ENCODE data around the gene SNAPC4.

DNA sequence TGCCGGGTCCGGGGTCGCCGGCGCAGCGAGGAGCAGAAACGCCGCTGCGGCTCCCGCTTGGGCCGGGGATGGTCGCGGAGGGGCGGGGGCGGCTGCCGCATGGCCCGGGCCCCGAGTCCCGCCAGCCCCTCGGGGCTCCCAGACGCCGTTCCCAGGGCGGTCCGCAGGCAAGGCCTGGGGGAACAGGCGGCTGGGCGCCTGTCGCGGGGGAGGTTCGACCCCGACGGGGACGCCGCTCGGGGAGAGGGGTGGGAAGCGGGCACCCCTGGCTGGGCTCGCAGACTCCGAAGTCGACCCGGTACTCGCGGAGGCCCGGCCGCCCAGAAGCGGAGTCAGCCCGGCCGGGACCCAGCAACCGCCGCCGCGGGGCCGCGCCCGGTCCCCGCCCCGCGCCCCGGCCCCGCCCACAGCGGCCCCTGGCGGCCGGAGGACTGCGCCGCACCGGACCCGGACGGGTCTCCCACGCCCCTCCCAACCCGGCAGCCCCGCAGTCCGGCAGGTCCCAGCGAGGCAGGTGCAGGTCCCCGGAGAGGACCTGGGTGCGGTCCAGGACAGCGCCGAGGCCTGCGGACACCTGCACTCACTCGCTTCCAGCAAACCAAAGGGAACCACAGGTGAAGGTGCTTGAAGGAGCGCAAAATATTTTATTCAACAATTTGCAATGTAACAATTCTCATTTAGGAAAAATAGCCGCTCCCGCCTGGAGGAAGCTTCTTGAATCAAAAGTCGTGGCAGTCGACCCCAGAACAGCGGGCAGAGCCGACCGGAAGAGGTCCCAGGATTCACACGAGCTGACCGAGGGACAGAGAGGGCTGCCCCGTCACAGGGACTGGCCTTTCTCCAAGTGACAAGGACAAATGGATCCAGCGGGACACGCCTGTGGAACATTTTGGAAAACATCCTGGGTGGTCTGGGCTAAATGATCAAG, 39.8 kb upstream of the SNAPC4 start, which contains the start of gene INPP5E:
- TF ChIP-seq, protein P1, sequence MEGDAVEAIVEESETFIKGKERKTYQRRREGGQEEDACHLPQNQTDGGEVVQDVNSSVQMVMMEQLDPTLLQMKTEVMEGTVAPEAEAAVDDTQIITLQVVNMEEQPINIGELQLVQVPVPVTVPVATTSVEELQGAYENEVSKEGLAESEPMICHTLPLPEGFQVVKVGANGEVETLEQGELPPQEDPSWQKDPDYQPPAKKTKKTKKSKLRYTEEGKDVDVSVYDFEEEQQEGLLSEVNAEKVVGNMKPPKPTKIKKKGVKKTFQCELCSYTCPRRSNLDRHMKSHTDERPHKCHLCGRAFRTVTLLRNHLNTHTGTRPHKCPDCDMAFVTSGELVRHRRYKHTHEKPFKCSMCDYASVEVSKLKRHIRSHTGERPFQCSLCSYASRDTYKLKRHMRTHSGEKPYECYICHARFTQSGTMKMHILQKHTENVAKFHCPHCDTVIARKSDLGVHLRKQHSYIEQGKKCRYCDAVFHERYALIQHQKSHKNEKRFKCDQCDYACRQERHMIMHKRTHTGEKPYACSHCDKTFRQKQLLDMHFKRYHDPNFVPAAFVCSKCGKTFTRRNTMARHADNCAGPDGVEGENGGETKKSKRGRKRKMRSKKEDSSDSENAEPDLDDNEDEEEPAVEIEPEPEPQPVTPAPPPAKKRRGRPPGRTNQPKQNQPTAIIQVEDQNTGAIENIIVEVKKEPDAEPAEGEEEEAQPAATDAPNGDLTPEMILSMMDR (IDR thresholded peaks at IDR 0.05): peak; percentile 19 to 78 (median 70)
- no peak for TF ChIP-seq POLR2A (IDR thresholded peaks at IDR 0.05)

All from ovary (tissue), 3 donors.